ENCODE data around the gene PRLH. TPM values are rescaled to one million over a fixed set of nuclear protein-coding genes. Genes with fewer than 3 reads are reported as not detected.

PRLH gene
- total and polyA plus RNA-seq, 2 of the 13 experiments (the other 11 are each of a cell fraction or from before 2014, with no cell fraction given), result not detected

DNA sequence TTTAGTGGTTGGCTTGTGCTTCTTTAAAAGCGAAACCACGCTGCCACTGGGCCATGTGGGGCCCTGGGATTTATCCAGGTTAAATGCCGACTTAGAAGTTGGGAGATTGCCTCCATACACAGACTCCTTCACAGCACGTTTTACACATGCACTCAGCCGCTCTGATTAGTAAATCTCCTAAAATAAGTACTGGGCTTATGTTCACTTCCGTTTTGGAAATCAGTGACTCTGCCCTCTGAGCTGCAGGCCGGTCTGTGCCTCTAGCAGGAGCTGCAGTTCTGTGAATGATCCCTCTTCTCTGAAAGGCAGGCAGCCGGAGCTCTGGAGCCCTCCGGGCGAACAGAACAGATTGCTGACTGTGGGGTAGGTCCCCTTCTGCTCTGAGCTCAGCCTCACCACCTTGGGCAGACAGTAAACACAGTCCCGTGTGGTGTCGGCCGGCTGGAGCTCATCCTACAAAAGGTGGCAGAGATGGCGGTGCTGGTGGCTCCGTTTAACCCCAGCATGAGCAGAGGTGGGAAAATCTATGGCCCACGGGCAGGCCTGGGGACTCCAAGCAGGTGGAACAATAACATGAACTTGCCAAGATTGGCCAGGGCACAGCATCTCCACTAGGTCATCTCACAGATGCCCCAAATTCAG is 34.0 kb downstream of the PRLH start (continued):
- TF ChIP-seq, protein P1, sequence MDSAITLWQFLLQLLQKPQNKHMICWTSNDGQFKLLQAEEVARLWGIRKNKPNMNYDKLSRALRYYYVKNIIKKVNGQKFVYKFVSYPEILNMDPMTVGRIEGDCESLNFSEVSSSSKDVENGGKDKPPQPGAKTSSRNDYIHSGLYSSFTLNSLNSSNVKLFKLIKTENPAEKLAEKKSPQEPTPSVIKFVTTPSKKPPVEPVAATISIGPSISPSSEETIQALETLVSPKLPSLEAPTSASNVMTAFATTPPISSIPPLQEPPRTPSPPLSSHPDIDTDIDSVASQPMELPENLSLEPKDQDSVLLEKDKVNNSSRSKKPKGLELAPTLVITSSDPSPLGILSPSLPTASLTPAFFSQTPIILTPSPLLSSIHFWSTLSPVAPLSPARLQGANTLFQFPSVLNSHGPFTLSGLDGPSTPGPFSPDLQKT (CRISPR knock-in tag; IDR thresholded peaks at IDR 0.05; ENCODE audit: borderline replicate concordance), result no peak
- TF ChIP-seq, protein P2, sequence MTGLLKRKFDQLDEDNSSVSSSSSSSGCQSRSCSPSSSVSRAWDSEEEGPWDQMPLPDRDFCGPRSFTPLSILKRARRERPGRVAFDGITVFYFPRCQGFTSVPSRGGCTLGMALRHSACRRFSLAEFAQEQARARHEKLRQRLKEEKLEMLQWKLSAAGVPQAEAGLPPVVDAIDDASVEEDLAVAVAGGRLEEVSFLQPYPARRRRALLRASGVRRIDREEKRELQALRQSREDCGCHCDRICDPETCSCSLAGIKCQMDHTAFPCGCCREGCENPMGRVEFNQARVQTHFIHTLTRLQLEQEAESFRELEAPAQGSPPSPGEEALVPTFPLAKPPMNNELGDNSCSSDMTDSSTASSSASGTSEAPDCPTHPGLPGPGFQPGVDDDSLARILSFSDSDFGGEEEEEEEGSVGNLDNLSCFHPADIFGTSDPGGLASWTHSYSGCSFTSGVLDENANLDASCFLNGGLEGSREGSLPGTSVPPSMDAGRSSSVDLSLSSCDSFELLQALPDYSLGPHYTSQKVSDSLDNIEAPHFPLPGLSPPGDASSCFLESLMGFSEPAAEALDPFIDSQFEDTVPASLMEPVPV (CRISPR knock-in tag; IDR thresholded peaks at IDR 0.05), result no peak
- TF ChIP-seq KLF11 (CRISPR knock-in tag; IDR thresholded peaks at IDR 0.05) (no peak), ZNF136 (CRISPR knock-in tag; IDR thresholded peaks at IDR 0.05; ENCODE audit: low read depth) (no peak; the same call in 1 of the 2 replicates), ZSCAN22 (CRISPR knock-in tag; IDR thresholded peaks at IDR 0.05) (no peak)
- TF ChIP-seq, protein P3, sequence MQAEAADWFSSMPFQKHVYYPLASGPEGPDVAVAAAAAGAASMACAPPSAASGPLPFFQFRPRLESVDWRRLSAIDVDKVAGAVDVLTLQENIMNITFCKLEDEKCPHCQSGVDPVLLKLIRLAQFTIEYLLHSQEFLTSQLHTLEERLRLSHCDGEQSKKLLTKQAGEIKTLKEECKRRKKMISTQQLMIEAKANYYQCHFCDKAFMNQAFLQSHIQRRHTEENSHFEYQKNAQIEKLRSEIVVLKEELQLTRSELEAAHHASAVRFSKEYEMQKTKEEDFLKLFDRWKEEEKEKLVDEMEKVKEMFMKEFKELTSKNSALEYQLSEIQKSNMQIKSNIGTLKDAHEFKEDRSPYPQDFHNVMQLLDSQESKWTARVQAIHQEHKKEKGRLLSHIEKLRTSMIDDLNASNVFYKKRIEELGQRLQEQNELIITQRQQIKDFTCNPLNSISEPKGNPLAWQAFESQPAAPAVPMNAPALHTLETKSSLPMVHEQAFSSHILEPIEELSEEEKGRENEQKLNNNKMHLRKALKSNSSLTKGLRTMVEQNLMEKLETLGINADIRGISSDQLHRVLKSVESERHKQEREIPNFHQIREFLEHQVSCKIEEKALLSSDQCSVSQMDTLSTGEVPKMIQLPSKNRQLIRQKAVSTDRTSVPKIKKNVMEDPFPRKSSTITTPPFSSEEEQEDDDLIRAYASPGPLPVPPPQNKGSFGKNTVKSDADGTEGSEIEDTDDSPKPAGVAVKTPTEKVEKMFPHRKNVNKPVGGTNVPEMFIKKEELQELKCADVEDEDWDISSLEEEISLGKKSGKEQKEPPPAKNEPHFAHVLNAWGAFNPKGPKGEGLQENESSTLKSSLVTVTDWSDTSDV (CRISPR knock-in tag; IDR thresholded peaks at IDR 0.05), result no peak; the same call in 1 of the 2 replicates
- TF ChIP-seq, protein P4, sequence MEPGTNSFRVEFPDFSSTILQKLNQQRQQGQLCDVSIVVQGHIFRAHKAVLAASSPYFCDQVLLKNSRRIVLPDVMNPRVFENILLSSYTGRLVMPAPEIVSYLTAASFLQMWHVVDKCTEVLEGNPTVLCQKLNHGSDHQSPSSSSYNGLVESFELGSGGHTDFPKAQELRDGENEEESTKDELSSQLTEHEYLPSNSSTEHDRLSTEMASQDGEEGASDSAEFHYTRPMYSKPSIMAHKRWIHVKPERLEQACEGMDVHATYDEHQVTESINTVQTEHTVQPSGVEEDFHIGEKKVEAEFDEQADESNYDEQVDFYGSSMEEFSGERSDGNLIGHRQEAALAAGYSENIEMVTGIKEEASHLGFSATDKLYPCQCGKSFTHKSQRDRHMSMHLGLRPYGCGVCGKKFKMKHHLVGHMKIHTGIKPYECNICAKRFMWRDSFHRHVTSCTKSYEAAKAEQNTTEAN (CRISPR knock-in tag; conservative IDR thresholded peaks at IDR 0.05), result no peak
- TF ChIP-seq, protein P5, sequence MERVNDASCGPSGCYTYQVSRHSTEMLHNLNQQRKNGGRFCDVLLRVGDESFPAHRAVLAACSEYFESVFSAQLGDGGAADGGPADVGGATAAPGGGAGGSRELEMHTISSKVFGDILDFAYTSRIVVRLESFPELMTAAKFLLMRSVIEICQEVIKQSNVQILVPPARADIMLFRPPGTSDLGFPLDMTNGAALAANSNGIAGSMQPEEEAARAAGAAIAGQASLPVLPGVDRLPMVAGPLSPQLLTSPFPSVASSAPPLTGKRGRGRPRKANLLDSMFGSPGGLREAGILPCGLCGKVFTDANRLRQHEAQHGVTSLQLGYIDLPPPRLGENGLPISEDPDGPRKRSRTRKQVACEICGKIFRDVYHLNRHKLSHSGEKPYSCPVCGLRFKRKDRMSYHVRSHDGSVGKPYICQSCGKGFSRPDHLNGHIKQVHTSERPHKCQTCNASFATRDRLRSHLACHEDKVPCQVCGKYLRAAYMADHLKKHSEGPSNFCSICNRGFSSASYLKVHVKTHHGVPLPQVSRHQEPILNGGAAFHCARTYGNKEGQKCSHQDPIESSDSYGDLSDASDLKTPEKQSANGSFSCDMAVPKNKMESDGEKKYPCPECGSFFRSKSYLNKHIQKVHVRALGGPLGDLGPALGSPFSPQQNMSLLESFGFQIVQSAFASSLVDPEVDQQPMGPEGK (CRISPR knock-in tag; IDR thresholded peaks at IDR 0.05), result peak; percentile 12; the same call in 1 of the 2 replicates
- TF ChIP-seq, protein P6, sequence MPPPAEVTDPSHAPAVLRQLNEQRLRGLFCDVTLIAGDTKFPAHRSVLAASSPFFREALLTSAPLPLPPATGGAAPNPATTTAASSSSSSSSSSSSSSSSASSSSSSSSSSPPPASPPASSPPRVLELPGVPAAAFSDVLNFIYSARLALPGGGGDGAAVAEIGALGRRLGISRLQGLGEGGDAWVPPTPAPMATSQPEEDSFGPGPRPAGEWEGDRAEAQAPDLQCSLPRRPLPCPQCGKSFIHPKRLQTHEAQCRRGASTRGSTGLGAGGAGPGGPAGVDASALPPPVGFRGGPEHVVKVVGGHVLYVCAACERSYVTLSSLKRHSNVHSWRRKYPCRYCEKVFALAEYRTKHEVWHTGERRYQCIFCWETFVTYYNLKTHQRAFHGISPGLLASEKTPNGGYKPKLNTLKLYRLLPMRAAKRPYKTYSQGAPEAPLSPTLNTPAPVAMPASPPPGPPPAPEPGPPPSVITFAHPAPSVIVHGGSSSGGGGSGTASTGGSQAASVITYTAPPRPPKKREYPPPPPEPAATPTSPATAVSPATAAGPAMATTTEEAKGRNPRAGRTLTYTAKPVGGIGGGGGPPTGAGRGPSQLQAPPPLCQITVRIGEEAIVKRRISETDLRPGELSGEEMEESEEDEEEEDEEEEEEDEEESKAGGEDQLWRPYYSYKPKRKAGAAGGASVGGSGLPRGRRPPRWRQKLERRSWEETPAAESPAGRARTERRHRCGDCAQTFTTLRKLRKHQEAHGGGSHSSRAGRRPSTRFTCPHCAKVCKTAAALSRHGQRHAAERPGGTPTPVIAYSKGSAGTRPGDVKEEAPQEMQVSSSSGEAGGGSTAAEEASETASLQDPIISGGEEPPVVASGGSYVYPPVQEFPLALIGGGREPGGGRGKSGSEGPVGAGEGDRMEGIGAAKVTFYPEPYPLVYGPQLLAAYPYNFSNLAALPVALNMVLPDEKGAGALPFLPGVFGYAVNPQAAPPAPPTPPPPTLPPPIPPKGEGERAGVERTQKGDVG (CRISPR knock-in tag; IDR thresholded peaks at IDR 0.05; ENCODE audit: borderline replicate concordance), result peak; percentile 55; the same call in 1 of the 2 replicates
- TF ChIP-seq, protein P7, sequence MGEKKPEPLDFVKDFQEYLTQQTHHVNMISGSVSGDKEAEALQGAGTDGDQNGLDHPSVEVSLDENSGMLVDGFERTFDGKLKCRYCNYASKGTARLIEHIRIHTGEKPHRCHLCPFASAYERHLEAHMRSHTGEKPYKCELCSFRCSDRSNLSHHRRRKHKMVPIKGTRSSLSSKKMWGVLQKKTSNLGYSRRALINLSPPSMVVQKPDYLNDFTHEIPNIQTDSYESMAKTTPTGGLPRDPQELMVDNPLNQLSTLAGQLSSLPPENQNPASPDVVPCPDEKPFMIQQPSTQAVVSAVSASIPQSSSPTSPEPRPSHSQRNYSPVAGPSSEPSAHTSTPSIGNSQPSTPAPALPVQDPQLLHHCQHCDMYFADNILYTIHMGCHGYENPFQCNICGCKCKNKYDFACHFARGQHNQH (CRISPR knock-in tag; IDR thresholded peaks at IDR 0.05), result peak; percentile 73; the same call in 1 of the 2 replicates
